HT-29 (cell line): ENCODE data around the gene PAK3. TPM values are rescaled to one million over a fixed set of nuclear protein-coding genes. Genes with fewer than 3 reads are reported as not detected.

ENCODE experiments used
- DNase-seq: peaks from one replicate; pipeline ENCODE4 v3.0.0-alpha.2; 2015; ENCODE audit warnings: low spot score
- total RNA-seq: library from RNA; depleted of rRNA; stranded (reverse); fragments of >200 nt; shearing (Covaris generic); gene quantifications from 2 replicates; pipeline ENCODE4 v1.2.3, GENCODE V29; 2014

Gene PAK3
- total RNA-seq, 1 experiment from 2014 or later: not detected

- DNase-seq: no peak
Observed at GRCh38 chrX:111131572-111131971, 35.6 kb downstream of the PAK3 start.

DNA sequence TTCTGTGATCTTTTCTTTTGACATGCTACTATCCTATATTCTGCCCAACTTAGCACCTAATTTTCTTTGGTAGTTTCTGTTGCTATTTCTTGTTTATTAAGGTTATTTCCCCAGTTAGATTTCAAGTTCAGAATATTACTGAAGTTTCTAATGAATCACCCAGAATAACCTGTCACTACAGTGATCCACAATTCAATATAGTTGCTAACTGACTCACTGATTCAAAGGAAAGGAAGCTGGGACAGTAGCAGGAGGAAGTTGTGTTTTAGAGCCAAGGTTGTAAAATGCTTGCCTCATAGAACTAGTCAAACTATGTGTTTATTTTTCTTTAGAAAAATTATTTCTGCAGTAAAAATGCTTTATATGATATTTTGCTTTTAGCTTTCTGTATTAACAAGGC is 37.4 kb downstream of the PAK3 start:
- DNase-seq: no peak

GRCh38 chrX:111145878-111146277 is 49.9 kb downstream of the PAK3 start:
- DNase-seq: no peak

- DNase-seq: no peak
Observed at GRCh38 chrX:111151764-111152163, 55.8 kb downstream of the PAK3 start.

DNA sequence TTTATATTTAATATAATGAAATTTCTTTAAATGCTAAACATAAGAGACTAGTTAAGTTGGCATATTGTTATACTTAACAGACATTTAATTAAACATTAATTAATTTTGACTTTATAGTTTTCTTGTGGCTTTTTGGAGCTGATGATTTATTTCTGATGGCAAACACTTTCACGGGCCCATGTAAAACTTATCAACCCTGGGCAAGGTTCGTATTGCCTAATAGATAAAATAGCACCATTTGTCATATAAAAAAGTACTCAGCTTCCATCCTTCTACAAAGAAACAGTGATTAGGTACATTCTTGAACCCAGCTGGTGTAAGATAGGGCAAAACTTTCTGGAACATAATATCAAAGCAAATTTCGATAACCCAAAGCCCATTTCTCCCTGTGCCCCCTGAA is 63.2 kb downstream of the PAK3 start:
- no peak for DNase-seq

GRCh38 chrX:111164728-111165127 is 68.7 kb downstream of the PAK3 start:
- peak; percentile 22 for DNase-seq

DNA sequence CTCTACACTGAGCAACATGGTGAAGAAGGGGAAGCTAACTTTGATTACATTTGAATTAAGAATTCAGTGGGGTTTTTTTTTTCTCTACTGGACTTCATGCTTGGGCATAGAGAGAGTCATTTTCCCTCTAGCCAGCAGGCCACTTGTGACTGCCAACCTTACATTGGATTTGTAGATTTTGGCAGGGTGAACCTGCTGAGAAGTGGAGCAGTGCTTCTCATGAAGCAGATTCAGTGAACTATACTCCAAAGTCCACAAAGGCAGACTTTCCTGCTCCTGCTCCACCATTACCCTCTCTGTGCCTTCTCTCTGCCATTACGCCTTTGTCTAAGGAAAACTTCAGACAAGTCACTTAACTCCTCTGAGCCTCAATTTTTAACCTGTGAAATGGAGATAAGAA is 69.9 kb downstream of the PAK3 start:
- no peak for DNase-seq

DNA sequence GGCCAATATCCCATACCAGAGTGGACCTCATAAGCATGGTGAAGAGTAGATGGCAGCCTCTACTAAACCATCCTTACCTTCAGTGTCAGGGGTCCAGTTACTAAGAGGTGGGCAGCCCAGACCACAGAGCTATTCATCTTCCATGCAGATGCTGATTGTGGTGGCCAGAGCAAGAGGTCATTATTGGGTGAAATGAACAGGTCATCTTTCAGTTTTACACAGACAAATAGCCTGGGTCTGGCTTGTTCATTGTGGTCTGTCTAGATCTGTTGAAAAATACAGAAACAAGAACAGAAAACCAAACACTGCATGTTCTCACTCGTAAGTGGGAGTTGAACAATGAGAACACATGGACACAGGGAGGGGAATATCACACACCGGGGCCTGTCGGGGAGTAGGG is 71.3 kb downstream of the PAK3 start:
- DNase-seq: no peak

DNA sequence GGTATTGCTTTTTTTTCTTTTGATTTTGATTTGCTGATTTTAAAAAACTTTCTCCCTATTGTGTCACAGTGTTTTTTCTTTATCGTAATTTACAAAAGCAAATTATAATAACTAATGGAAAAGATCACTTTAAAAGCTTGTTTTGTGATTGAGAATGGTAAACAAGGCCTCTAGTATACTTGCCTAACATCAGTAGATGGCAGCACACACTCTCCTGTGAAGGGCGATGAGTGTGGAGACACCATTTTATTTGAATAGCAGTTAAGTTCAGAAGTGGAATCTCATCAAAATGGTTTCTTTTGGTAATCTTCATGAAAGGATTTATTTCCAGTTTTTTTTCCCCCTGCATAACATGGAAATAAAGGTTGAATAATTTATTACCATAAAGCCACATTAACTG is 72.3 kb downstream of the PAK3 start:
- peak; percentile 27 for DNase-seq

GRCh38 chrX:111169141-111169540 is 73.2 kb downstream of the PAK3 start:
- no peak for DNase-seq

DNA sequence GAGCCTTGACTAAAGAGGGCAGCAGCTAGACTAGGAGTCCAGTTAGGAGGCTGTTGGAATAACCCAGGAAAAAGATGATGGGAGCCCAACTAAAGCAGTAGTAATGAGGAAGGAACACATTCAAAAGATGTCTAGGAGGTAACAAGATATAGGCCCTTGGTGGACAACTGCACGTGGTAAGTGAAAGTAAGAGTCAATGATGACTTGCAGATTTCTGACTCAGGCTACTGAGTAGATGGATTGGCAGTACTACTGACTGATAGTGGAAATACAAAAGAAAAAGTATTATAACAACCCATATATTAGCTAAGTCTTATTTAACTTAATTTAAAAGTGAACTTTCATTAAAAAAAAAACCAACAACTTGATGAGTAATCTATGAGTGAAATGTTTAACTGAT is 74.0 kb downstream of the PAK3 start:
- no peak for DNase-seq

DNA sequence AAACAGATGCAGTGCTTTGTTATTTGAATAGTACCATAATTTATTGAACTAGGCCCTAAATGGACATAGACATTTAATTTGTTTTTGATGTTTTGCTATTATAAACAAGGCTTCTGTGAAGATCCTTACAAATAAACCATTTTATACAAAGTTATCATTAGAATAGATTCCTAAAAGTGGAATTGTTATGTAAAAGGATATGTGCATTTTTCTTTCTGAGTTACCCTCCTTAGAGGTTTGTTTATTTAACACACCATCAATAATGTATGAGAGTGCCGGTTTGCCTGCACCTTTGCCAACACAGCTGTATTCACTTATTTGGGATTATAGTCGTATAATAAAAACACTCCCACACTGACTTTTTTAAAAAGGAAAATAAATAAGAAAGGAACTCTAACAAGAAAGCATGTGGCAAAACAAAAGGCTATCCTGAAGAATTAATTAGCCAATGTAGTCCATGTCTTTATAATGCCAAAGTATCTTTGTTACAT is 84.8 kb downstream of the PAK3 start:
- no peak for DNase-seq

DNA sequence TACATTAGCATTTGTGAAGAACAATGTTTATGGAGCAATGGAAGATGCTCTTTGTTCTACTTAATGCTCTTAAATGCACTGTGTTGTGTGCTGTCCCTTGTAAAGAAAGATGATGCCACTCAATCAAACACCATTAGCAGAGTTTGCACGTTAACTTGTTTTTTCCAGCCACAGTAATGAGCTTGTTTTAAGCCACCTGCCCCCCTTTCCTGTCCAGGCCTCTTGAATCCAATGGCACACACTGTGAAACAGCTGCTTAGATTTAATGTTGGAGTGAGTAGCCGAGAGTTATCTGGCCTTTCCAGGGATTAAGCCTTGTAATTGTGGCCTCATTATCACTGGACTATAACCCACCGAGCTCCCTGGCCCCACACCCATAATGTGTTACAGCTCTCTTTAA is 86.0 kb downstream of the PAK3 start:
- no peak for DNase-seq

DNA sequence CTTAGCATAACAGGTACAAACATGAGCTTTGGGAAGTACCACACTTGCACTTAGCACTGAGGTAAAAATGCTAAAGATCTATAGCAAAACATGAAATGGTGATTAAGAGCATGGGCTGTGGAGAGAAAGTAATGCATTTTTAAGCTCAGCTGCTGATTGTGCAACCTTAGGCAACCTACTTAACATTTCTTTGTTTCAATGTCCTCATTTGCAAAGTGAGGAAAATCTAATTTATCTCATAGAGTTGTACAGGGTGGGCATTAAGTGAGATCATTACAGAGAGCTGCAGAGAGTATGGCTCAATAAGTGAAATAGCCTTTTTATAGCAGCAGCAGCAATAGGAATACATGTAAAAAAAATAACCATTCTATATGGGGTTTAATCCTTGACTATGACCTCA is 87.0 kb downstream of the PAK3 start:
- no peak for DNase-seq

DNA sequence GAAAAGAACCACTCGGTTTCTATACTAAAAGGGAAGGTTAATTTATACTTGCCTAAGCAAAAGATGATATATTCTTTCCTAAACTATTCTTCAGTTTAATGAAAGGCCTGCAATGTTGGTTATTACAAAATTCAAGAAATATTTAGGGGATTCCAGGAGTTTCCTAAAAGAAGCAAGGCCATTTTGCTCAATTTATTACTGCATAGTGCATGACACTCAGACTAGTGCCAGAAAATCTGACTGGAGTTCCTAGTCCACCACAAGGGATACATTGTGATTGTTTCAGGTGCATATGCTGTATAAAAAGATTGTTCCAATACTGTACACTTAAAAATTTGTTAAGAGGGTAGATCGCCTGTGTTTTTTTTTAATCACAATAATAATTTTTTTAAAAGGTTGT is 95.6 kb downstream of the PAK3 start:
- DNase-seq: no peak

DNA sequence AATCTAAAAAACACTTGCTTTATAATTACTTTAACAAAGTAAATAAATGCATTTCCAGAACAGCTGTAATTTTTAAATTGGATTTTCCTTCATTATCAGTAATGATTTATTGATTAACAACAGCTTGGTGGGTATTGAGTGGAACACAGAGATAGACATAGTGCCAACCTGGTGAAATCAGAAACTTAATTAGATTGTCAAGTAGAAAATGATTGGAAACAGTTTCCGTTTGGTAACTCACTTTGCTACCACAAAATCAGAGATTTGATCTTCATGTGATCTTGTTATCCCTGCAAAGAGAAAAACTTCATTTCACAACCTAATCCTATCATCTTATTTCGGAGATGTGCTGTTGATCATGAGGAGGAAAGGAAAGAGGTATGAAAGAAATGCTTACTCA is 103.5 kb downstream of the PAK3 start:
- DNase-seq: no peak

GRCh38 chrX:111200327-111200726 is 104.3 kb downstream of the PAK3 start:
- DNase-seq: no peak

GRCh38 chrX:111207851-111208250 is 111.9 kb downstream of the PAK3 start:
- DNase-seq: no peak

DNA sequence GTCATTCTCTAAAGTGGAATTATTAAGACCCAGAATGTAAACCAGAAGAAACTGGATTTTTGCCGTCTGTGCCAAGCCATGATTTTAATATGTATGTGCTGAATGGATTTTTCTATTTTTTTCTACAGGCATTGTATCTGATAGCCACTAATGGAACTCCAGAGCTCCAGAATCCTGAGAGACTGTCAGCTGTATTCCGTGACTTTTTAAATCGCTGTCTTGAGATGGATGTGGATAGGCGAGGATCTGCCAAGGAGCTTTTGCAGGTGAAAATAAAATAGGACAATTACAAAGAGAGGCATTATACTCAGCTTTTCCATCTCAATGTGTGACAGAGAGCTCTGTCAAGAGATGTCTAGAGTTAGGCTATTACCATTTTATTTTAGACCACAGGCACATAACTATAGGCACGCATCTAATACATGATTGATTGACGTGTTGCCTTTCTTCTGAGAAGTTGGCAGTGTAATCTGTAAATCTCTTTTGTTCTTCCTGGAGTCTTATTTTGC is 120.4 kb downstream of the PAK3 start:
- no peak for DNase-seq

GRCh38 chrX:111244235-111244750 is 148.3 kb downstream of the PAK3 start:
- DNase-seq: peak; percentile 34

DNA sequence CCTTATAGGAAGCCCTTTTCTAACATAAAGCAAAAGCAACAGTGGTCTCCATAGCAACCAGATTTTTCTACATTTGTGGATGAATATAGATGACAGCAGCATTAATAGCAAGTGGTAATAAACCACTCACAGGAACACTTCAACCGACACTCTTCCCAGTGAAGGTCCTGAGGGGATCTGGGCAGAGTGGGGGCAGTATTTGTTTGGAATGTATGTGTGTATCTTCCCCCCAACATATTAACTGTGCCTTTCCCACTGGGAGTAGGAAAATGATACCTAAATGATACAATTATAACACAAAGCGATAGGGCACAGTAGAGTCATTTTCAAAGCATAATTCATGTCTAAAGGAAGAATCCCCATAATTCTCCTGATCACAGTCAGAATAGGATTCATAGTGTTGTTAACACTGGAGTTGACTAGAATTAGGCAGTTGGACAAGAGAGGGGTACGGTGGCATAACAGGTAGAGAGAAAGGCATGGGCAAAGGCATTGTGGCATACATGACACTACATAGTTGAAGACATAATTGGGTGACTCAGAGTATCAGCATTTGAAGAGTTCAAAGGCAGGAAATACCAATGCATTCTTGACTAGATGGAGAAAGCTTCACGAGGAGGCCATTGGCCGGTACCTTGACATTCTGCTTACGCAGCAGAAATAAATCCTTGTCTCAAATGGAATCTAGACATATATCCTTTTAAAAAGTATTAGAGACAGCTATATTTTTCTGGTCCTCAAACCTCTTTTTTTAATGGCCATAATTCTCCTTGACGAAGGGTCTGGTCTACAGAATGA is 159.1 kb downstream of the PAK3 start:
- no peak for DNase-seq

DNA sequence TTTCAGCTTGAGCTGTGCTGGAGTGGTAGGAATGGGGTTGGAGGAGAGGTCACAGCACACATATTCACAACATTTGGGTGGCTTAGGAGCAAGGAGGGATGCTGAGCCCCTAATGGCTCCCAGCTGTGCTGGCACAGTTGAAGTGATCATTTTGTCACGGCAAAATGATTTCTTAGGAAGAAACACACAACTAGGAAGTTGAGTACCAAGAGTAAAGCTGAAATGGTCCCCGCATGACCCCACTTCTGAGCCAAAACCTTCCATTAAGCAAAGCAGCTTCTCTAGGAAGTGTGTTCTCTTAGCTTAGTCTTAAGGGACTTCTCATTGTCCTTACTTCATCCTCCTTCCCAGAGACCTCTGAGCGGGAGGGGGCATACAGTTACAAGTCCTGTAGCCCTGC is 161.7 kb downstream of the PAK3 start:
- no peak for DNase-seq

DNA sequence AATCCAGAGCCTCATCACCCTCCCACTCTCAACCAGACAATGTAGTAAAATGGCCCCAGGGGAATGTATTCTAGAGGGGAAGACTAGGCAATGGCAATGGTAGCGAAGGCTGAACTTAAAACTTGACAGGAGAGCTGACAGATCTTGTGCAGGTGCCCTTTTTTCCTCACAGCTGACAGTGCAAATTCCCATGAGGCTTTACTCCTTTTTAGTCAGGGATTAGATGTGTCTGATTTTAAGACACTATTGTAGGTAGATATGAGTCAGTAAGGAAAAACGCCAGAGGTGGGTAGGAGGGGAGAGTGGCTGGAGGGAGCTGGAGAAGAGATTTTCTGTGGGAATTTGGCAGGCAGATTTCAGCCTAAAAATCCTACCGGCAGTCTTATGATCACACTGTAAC is 163.6 kb downstream of the PAK3 start:
- DNase-seq: no peak
